Keratinocyte (primary cell): ENCODE results near the gene CAPN5.

Experiments used
- EZH2 ChIP-seq: IDR thresholded peaks from one replicate; pipeline ENCODE4 v1.6.1; 2012; ENCODE audit warnings: inconsistent platforms, mild to moderate bottlenecking, low read length, moderate library complexity
- TF ChIP-seq, protein P1 (sequence below), 3 experiments: IDR thresholded peaks in 1 of 3; conservative IDR thresholded peaks in 1 of 3; optimal IDR thresholded peaks in 1 of 3; 2 replicates in 2 of 3; 3 replicates in 1 of 3; pipeline versions ENCODE3 to v1.5.1; 2011; ENCODE audit warnings: low read length in 3 of 3, mild to moderate bottlenecking in 3 of 3, moderate library complexity in 2 of 3, control low read depth in 1 of 3, inconsistent platforms in 1 of 3; ENCODE audit not compliant: insufficient read depth in 2 of 3; ENCODE audit errors: extremely low read depth in 1 of 3

GRCh38 chr11:77141034-77141433 lies 74.3 kb downstream of the CAPN5 start:
- TF ChIP-seq EZH2 = no peak
- TF ChIP-seq, protein P1, sequence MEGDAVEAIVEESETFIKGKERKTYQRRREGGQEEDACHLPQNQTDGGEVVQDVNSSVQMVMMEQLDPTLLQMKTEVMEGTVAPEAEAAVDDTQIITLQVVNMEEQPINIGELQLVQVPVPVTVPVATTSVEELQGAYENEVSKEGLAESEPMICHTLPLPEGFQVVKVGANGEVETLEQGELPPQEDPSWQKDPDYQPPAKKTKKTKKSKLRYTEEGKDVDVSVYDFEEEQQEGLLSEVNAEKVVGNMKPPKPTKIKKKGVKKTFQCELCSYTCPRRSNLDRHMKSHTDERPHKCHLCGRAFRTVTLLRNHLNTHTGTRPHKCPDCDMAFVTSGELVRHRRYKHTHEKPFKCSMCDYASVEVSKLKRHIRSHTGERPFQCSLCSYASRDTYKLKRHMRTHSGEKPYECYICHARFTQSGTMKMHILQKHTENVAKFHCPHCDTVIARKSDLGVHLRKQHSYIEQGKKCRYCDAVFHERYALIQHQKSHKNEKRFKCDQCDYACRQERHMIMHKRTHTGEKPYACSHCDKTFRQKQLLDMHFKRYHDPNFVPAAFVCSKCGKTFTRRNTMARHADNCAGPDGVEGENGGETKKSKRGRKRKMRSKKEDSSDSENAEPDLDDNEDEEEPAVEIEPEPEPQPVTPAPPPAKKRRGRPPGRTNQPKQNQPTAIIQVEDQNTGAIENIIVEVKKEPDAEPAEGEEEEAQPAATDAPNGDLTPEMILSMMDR (optimal IDR thresholded peaks at IDR 0.05 in 1 of 3, IDR thresholded peaks at IDR 0.05 in 1 of 3, conservative IDR thresholded peaks at IDR 0.05 in 1 of 3; ENCODE audit: extremely low read depth in 1 of 3, insufficient read depth in 2 of 3, low read length in 3 of 3) = no peak
